GM23338 (cell line): ENCODE results near the gene MRTFA.

ENCODE experiments used
- CREB1 ChIP-seq: fragments of 250-450 bp; sonication (Bioruptor Pico); IDR thresholded peaks from 2 replicates; pipeline ENCODE4 v1.5.0; 2020; ENCODE audit warnings: low read depth, mild to moderate bottlenecking, moderate library complexity
- CTCF ChIP-seq, 2 experiments: fragments of 200-600 bp in 1 of 2; sonication (generic) in 1 of 2; conservative IDR thresholded peaks; 2 replicates each; pipeline versions ENCODE4 v1.5.1 to v1.6.1; 2016 to 2017; ENCODE audit warnings: antibody characterized with exemption in 2 of 2, low read depth in 2 of 2, mild to moderate bottlenecking in 2 of 2, moderate library complexity in 1 of 2
- ETS1 ChIP-seq: IDR thresholded peaks from 2 replicates; pipeline ENCODE4 v1.6.1; 2016; ENCODE audit warnings: antibody characterized with exemption
- EZH2 ChIP-seq: fragments of 200-600 bp; sonication (generic); IDR thresholded peaks from one replicate; pipeline ENCODE4 v1.8.0; 2017; ENCODE audit warnings: antibody characterized with exemption, mild to moderate bottlenecking, low read depth; ENCODE audit not compliant: unreplicated experiment
- EZH2phosphoT487 ChIP-seq: fragments of 200-600 bp; sonication (generic); IDR thresholded peaks from one replicate; pipeline ENCODE4 v1.8.1; 2018; ENCODE audit warnings: antibody characterized with exemption; ENCODE audit not compliant: unreplicated experiment
- JUNB ChIP-seq: IDR thresholded peaks from one replicate; pipeline ENCODE4 v1.6.1; 2016; ENCODE audit warnings: antibody characterized with exemption; ENCODE audit not compliant: unreplicated experiment
- NANOG ChIP-seq: IDR thresholded peaks from 2 replicates; pipeline ENCODE4 v1.6.1; 2016; ENCODE audit warnings: antibody characterized with exemption, borderline replicate concordance
- POLR2AphosphoS5 ChIP-seq: IDR thresholded peaks from 2 replicates; pipeline ENCODE4 v1.6.1; 2016; ENCODE audit warnings: antibody characterized with exemption, low read depth
- REST ChIP-seq: IDR thresholded peaks from one replicate; pipeline ENCODE4 v1.6.1; 2018; ENCODE audit warnings: antibody characterized with exemption; ENCODE audit not compliant: unreplicated experiment
- STAT1 ChIP-seq: IDR thresholded peaks from one replicate; pipeline ENCODE4 v1.6.1; 2016; ENCODE audit warnings: antibody characterized with exemption; ENCODE audit not compliant: unreplicated experiment
- ZNF114 ChIP-seq: fragments of 250-450 bp; sonication (Bioruptor Pico); IDR thresholded peaks from 2 replicates; pipeline ENCODE4 v1.5.0; 2020; ENCODE audit warnings: mild to moderate bottlenecking, moderate library complexity
- ZNF331 ChIP-seq: fragments of 250-450 bp; sonication (Bioruptor Pico); IDR thresholded peaks from 2 replicates; pipeline ENCODE4 v1.5.0; 2020; ENCODE audit warnings: low read depth, mild to moderate bottlenecking, moderate library complexity
- ZNF462 ChIP-seq: fragments of 250-450 bp; sonication (Bioruptor Pico); IDR thresholded peaks from 2 replicates; pipeline ENCODE4 v1.5.0; 2020; ENCODE audit warnings: mild to moderate bottlenecking, moderate library complexity

- TF ChIP-seq REST (no peak), POLR2AphosphoS5 (no peak), CTCF (conservative IDR thresholded peaks at IDR 0.05; ENCODE audit: low read depth in 2 of 2) (no peak), STAT1 (no peak), CREB1 (CRISPR knock-in tag) (no peak), EZH2 (no peak), EZH2phosphoT487 (no peak), ZNF331 (CRISPR knock-in tag) (no peak), JUNB (no peak), ETS1 (no peak), NANOG (no peak), ZNF462 (CRISPR knock-in tag) (no peak), ZNF114 (CRISPR knock-in tag) (no peak)
Measured at GRCh38 chr22:40560994-40561515, 75.5 kb downstream of the MRTFA start.
